HG03354 (cell line): ENCODE data around the gene P4HA2.

ENCODE experiments used
- ATAC-seq: cut with Tn5 transposase; IDR thresholded peaks from one replicate; pipeline ENCODE4 v1.9.1; 2021; ENCODE audit warnings: mild to moderate bottlenecking; ENCODE audit not compliant: unreplicated experiment, poor library complexity, severe bottlenecking

P4HA2 gene

DNA sequence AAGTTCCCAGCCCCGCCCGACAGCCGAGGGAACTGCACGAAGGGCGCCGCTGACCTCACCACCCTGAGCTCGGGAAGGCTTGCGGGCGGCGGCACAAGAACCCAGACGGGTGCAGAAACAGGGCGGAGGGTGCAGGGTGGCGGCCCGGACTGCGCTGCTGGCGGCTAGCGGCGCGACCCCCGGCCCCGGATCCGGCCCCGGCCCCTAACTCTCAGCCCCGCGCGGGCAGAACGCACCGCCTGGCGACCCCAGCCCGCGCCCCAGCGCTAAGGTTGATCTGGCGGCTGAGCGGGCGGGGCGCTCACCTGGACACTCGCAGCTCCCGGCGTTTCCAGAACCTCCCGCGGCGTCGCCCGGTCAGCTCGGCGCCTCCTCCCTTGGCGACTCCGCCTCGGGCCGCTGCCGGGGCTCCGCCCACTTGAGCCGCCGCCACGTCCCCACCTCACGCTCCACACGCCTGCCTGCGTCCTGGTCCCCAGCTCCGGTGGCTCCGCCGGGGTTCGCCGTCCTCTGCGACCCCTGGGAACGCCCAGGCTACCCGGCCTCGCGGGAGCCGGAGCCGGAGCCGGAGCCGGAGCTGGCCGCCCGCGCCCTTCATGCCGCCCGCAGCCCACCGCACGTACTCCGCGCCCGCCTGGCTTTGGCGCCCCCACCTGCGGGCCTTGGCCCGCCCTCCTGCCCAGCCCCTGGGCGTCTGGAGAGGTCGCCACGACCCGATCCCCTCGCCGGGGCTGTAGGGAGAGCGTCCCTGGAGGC is at the start of gene P4HA2:
P4HA2 (minus strand) TSS at position 369 of the 756 bp plus-strand sequence. CDS start 9,227 bp downstream, outside the sequence.
- peak; percentile 87 for ATAC-seq

DNA sequence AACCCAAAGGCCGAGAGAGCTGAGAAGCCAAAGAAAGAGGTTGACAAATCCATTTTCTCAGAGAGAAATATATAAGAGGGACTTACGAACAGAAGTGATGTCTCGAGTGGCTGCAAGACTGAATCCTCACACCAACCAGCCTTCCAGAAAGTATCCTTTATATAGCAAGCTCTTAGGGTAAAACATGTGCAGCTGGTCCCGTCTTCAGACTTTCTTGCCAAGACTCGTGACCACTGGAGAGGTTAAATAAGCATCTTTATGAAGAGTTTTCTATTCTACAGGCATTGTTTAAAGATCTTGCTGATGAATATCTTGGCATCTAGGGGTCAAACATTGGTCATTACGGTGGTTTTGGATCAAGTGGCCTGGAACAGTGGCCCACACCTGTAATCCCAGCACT is 49.6 kb upstream of the P4HA2 start:
- ATAC-seq = no peak

DNA sequence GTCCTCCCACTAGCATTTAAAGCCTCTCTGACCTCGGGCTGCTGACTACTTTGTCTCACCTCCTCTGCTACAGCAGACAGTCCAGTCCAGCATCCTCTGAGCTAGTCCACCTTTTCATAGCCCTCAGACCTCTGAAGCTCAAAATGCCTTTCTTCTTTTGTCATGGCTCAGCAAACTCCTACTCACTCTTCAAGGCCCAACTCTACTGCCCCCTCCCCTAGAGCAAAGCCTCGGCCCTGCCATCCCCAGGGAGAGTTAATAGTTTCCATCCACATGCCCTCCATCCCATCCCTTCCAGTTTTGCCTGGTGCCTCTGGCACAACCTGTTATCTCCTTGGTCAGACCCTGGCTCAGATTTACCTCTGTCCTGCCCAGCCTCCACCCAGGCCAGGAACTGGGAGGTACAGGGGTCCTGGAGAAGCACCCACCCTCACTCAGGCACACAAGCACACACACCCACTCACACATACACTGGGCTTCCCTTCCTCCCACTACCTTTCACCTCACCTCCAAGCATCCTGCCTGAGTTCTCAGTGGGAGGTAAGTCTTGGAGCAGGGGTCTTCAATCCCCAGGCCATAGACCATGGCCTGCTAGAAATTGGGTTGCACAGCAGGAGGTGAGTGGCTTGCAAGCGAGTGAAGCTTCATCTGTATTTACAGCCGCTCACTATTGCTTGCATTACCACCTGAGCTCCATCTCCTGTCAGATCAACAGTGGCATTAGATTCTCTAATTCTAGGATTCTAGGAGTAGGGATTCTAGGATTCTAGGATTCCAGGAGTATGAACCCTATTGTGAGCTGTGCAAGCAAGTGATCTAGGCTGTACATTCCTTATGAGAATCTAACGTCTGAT is 47.9 kb upstream of the P4HA2 start:
- no peak for ATAC-seq

DNA sequence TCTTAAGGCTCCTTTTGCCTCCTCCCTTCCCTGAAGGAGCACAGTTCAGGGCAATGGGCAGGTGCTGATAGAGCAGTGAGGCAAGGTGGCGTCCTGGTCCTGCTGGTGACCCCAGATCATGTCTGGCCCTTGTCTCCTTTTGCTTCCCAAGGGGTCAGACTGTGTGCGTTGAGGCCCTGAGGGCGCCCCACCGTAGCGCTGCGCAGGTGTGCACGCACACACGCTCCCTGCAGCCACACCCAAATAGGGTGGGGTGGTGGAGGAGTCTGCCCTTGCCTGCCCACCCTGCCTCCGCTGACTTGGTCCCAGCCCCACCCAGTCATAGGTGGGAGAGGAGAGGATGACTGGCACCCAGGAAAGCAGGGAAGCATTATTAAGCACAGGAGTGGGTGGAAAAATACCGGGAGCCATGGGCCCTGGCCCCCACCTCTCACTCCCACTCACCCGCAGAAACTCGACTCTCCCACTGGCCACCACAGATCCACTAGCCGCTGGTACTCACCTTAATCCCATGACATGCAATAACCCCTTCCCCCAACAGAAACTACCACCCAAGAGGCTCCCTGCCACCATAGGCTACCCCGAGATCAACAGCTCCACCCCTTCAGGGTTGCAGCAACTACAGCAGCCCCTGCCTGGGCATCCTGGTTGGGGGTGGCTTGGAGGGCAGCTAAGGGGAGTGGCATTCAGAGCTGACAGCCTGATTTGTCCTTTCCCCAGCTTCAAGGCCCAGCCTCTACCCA is 46.6 kb upstream of the P4HA2 start:
- no peak for ATAC-seq

DNA sequence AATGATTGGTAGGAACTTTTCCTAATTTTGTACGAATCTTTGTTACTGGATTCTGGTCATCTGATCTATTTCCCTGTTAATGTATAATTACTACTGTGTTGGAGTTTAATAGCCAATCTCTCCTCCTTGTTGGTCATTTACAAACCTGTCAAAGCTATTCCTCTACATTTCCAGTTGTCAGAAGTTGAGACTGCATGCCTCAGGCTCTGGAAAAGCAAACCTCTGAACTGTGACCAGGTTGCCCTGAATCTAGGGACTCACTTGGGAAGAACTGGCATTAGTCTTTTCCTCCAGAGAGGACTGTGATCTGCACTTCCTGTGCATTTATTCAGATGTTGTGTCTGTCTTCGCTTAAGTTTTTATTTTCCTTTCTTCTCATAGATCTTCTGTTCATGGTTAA is 46.0 kb upstream of the P4HA2 start:
- no peak for ATAC-seq

DNA sequence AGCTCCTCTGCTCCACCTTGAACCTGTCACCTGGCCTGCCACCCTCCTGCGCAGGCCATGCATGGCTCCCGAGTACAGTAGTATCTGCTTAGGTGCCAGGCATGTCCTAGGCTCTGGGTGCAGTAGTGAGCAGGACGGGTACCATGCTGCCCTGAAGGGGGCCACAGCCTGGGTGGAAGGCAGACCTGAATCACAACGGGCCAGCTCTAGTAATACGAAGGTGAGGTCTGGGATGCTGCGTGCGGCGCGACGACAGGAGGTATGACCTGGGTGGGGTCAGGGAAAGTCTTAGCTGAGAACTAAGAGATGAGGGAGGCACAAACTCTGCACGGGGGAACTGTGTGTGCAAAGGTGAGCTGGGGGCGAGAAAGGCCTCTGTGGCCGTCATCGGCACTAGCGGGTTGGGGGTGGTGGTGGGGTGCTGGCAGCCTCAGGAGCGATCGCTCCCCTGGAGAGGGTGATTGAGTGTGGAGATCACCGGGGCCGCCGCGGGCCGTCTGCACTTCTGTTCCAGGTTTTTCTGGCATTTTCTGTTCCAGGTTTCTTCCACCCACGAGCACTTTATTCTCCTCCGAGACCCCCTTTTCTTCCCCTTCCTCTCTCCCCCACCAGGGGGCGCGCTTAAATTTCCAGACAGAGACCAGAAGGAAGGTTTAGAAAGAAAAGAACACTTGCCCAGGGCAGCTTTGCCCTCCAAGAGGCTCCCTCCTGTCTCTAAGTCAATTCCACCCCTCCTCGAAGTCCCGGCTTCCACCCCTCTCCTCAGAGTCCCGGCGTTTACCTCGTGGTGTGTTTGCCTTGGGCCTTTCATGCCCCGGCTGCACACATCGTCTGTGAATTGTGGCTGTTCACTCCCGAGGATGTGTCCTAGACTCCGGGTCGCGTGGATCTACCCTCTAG is 44.9 kb upstream of the P4HA2 start:
- ATAC-seq = no peak

DNA sequence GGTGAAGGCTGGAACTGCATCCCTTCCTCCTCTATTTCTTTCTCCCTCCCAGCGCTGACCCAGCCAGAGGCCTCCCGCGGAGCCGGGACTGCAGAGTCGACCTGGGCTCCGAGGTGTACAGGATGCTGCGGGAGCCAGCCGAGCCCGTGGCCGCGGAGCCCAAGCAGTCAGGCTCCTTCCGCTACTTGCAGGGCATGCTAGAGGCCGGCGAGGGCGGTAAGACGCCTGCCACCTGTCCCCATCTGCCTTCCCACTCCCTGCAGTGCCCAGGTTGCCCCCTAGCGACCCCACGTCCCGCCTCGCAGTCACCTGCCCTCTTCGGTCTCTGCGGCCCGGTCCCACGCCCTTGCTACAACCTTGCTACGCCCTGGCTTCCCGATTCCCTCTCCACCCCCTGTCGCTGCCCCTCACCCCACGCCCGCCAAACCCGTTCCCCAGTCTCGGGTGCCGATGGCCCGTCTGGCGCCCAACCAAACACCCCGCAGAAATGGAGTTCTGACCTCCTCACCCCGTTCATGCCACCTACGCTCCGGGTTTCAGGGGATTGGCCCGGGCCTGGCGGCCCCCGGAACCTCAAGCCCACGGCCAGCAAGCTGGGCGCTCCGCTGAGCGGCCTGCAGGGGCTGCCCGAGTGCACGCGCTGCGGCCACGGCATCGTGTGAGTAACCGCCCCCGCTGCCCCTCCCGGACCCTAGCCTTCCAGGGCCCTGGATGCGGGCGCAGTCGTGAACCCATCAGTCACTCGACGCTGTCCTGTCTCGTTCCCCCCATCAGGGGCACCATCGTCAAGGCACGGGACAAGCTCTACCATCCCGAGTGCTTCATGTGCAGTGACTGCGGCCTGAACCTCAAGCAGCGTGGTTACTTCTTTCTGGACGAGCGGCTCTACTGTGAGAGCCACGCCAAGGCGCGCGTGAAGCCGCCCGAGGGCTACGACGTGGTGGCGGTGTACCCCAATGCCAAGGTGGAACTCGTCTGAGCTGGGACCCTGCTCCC is 43.9 kb upstream of the P4HA2 start:
- ATAC-seq = no peak

DNA sequence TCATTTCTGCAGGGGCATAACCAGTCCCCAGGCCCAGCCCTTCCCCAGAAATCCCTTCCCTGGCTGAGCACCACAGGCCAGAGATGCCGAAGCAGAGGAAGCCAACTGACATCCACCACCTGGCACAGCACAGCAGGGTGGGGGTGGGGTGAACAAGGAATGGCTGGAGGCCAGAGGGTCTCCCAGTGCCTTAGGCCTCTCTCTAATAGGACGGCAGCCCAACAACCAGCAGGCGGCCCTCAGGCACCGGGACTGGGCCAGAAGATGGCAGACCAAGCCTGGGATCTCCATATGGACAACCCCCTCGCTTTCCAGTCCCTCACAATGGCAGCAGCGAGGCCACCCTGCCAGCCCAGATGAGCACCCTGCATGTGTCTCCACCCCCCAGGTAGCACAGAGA is 43.1 kb upstream of the P4HA2 start:
- ATAC-seq = no peak

DNA sequence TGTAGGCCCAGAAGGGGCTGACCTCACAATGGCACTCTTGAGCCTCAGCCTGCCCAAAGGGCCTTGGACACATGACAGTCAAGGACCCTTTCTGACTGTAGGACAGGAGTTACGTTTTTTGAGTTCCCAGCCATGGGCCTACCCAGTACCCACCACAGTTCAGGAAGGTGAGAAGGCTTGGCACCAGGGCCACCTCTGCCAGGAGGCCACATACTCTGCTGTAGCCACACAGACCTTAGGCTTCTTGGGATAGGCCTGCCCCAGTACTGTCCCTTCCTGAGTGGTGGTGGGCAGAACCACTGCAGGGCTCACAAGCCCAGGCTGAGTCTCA is 42.6 kb upstream of the P4HA2 start:
- no peak for ATAC-seq

DNA sequence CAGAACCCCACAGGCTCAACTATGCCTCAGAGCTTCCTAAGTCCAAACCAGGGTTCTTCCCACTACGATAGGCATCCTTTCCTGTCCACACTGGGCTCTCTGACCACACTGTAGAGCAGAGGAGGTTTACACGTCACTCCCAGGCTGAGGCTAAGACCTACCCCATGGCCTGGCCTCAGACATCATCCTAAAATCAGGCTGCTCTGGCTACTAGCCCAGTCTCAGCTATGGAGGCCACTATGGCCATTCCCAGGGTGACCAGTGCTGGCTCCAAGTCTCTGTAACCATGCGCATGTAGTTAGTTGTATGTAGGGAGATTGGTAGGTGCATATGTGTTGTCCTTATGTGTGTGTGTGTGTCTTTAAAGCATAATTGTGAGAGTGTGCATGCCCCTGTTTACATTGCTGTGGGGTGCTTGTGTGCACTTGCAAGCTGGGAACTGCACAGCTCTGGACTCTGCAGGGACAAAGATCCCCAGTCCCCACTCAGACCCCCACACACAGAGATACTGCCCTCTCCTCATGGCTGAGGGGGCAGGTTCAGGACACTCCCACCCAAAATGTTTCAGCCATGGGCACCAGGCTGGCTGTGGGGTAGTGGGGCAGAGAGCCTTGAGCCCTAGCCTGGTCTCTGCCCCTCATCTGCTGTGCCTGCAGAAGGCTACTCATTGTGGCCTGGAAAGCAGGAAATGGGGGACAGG is 42.1 kb upstream of the P4HA2 start:
- ATAC-seq = no peak

DNA sequence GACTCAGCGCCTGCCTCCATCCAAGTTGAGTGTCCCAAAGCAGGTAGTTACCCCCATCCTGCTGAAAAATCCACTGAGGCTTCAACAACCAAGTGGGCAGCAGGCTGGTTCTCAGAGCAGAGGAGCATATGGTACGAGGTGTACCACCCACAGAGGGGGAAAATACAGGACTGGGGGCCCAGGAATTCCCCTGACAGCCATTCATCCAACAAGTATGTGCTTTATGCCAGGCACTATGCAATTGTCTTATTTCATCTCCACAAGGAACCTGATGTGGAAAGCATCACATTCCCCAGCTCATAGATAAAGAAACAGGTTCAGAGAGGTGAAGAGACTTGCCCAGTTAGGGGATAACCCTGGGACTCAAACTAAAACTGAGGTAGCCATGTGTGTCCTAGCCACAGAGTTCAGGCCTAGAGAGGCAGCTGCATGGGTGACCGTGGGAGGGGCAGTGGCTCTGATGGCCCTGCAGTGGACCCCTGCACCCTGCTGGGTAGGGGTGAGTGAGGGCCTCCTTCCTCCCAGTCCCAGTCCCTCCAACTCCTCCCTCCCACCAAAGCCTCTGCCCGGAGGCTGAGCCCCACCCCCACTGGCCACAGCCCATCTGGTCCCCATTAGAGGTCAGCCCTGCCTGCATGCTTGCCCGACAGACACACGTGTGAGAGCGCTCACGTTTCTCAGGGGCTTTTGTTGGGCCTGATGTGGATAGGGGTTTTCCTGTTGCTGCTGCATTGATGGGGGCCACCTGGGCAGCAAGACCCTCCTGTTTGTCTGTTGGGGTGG is 41.3 kb upstream of the P4HA2 start:
- peak; percentile 71 for ATAC-seq

DNA sequence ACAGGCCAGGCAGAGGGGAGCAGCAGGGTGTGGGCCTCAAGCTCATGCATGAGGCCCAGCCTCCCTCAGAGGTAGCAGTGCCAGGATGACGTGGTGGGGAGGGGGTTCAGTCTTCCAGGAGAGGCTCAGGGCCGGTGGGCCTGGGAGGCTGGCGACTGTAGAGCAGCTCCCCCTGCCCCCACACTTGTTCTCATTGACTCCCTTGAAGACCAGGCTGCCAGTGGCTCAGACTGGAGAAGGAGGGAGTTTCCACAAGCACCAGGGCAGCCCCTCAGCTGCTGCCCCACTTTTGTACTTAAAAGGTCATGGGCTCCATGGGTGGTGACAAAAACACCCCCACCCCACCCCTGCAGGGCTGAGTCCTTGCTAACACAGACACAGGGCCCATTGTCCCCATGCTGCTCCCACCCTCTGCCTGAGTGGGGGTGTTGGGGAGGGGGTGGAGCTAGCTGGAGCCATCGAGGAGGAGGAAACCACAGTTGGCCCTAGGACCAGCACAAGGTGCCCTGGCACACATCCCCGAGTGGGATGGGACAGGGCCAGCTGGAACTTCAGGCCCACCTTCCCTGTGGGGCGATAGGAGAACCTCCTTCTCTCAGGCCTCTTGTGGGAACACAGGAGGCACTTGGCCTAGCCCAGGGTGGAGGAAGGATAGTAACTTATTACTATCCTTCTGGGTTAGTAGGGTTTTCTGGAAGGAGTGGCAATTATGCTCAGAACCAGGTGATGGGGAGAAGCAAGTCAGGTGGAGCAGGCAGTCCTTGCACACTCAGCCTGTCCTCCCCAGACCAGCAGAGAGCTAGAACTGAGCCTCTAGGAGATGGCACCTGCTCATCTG is 40.5 kb upstream of the P4HA2 start:
- peak; percentile 14 for ATAC-seq

DNA sequence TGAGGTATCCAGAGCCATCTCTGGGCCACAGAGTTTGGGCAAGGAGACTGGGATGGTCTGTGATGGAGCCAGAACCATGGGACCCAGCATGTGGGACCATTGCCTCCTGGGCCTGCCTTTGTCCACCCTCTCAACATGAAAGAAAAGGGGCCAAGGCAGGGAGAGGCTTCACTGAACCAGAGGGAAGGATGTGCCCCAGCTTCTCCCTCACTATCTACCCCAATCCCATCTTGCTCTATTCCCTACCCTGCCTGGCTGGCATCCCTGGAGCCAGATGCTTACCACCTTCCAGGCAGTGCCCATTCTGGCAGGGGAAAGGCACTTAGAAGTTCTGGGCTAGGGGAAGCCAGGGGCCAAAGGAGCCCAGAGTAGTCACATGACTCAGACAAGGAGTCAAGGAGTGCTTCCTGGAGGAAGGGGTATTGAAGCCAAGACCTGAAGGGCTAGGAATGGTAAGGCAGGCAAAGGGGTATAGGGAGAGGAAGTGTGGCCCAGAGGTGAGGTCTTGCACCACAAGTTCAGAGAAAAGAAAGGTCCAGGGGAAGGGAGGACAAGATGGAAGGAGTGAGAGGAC is 39.6 kb upstream of the P4HA2 start:
- no peak for ATAC-seq

DNA sequence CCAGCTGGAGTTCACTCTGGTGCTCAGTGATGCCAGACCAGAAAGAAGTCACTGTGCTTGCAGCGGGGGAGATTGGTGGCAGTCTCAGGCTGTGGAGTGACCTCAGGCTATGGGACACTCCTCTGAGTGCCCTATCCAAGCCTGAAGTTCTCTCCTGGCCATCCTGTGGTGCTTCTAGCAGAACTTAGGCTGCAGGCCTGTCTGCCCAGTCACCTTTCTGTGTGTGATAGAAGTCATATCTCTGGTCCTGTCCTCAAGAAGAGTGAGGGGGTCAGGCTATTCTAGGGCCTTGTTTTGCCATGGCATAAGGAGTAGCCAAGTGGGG is 39.1 kb upstream of the P4HA2 start:
- no peak for ATAC-seq

DNA sequence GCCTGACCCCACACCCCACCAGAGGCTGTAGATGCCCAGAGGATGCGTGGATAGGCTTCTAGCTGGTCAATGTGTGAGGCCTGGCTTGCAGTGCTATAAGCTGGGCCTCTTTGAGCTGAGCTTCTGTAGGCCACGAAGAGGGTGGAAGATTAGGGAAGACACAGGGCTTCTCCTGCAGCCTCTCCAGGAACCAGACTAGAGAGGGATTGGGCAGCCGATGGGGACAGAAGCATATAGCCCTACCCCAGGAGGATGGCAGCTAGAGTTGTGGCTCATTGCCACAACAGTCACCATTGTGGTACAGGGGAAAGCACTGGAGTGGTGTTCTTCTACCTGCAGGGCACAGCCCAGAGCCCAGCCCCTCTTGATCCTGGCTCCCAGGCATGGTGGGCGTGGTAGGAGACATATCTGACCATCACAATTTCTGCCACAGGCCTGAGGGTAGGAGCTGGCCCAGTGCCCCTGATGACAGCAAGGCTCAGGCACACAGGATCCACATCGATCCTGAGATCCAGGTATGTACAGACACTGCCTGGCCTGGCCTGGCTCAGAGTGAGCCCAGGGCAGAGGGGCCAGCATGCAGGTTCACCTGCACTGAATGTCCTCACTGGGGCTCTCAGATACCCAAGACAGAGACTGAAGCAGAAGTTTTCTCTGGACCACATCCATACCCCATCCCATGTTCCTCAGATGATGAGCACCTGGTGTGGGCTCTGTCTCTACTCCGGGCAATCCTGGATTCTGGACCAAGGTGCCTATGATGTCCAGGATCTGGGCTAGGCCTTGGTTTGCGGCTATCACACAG is 38.6 kb upstream of the P4HA2 start:
- no peak for ATAC-seq
